GM10847 (cell line): Measurements from ENCODE around the gene LIN7A.

Source experiments
- POLR2A ChIP-seq: IDR thresholded peaks from 2 replicates; pipeline ENCODE4 v1.6.1; 2011; ENCODE audit not compliant: insufficient read length; ENCODE audit errors: extremely low read depth

The LIN7A gene

GRCh38 chr12:80936642-80937390 is 918 bp downstream of the LIN7A start:
- TF ChIP-seq POLR2A: no peak

GRCh38 chr12:80936353-80936641 is 1.4 kb downstream of the LIN7A start:
- TF ChIP-seq POLR2A: no peak

- TF ChIP-seq POLR2A: no peak
Observed at GRCh38 chr12:80935111-80935510, 2.6 kb downstream of the LIN7A start.

- TF ChIP-seq POLR2A: no peak
Observed at GRCh38 chr12:80925983-80926382, 11.8 kb downstream of the LIN7A start.

GRCh38 chr12:80925237-80925636 is 12.5 kb downstream of the LIN7A start:
- TF ChIP-seq POLR2A: no peak

- no peak for TF ChIP-seq POLR2A
Observed at GRCh38 chr12:80924437-80924836, 13.3 kb downstream of the LIN7A start.

GRCh38 chr12:80920006-80920405 is 17.7 kb downstream of the LIN7A start:
- TF ChIP-seq POLR2A: no peak

GRCh38 chr12:80917651-80918050 is 20.1 kb downstream of the LIN7A start:
- no peak for TF ChIP-seq POLR2A

GRCh38 chr12:80912901-80913770 is 24.6 kb downstream of the LIN7A start:
- TF ChIP-seq POLR2A: no peak

- no peak for TF ChIP-seq POLR2A
Observed at GRCh38 chr12:80909370-80909769, 28.4 kb downstream of the LIN7A start.

- no peak for TF ChIP-seq POLR2A
Observed at GRCh38 chr12:80902711-80903110, 35.0 kb downstream of the LIN7A start.

- no peak for TF ChIP-seq POLR2A
Observed at GRCh38 chr12:80901661-80902060, 36.1 kb downstream of the LIN7A start.

GRCh38 chr12:80895240-80895639 is 42.5 kb downstream of the LIN7A start:
- no peak for TF ChIP-seq POLR2A

GRCh38 chr12:80894179-80894578 is 43.6 kb downstream of the LIN7A start:
- TF ChIP-seq POLR2A: no peak

GRCh38 chr12:80892597-80893445 is 44.9 kb downstream of the LIN7A start:
- TF ChIP-seq POLR2A: no peak

GRCh38 chr12:80884651-80885050 is 53.1 kb downstream of the LIN7A start:
- no peak for TF ChIP-seq POLR2A
